GM10266 (cell line): ENCODE data around the gene CACNA2D1.

Experiments
- DNase-seq: peaks from one replicate; pipeline ENCODE4 v3.0.0; 2012; ENCODE audit errors: extremely low spot score
- CTCF ChIP-seq: IDR thresholded peaks from 2 replicates; pipeline ENCODE4 v1.5.1; 2012; ENCODE audit warnings: mild to moderate bottlenecking, low read depth; ENCODE audit not compliant: control insufficient read depth, insufficient read depth; ENCODE audit errors: missing control alignments

Gene CACNA2D1

GRCh38 chr7:82443547-82444219 is at the start of gene CACNA2D1:
Gene CACNA2D1 (minus strand): TSS chr7:82443777.
- peak; percentile 53 for DNase-seq
- no peak for TF ChIP-seq CTCF

GRCh38 chr7:82481499-82482097 is 38.0 kb upstream of the CACNA2D1 start:
- TF ChIP-seq CTCF, result peak; percentile 47
- peak; percentile 29 for DNase-seq

- TF ChIP-seq CTCF, result no peak
- no peak for DNase-seq
Observed at GRCh38 chr7:82477733-82478515, 34.3 kb upstream of the CACNA2D1 start.

GRCh38 chr7:82472966-82473365 is 29.4 kb upstream of the CACNA2D1 start:
- no peak for DNase-seq
- TF ChIP-seq CTCF, result no peak

GRCh38 chr7:82471351-82472020 is 27.9 kb upstream of the CACNA2D1 start:
- TF ChIP-seq CTCF, result no peak
- DNase-seq, result no peak

- no peak for TF ChIP-seq CTCF
- no peak for DNase-seq
Observed at GRCh38 chr7:82469207-82469606, 25.6 kb upstream of the CACNA2D1 start.
